Astrocyte (in vitro differentiated cells and primary cell): ENCODE results near the gene XRCC5. TPM values are rescaled to one million over a fixed set of nuclear protein-coding genes. Genes with fewer than 3 reads are reported as not detected.
"Not testable (repeated sequence)": the region's sequence is repeated elsewhere in the genome, so short reads cannot be mapped to it uniquely, and the experiment has no call there.

Experiments
- DNase-seq: peaks from one replicate; pipeline ENCODE4 v3.0.0-alpha.2; 2010; ENCODE audit warnings: low read depth
- FAIRE-seq: peaks from 2 replicates; lab custom pipeline; 2011; peaks lifted over from hg19 to GRCh38; lab: Jason Lieb, UNC
- H2AFZ ChIP-seq: 2 replicates; pipeline ENCODE4 v1.6.0; 2012; ENCODE audit warnings: low read depth, low read length, inconsistent platforms
- H3K27ac ChIP-seq: 2 replicates; pipeline ENCODE4 v1.5.1; 2011; ENCODE audit warnings: low read depth, low read length, inconsistent platforms
- H3K27me3 ChIP-seq: 2 replicates; pipeline ENCODE4 v1.6.0; 2011; ENCODE audit warnings: low read length, inconsistent platforms; ENCODE audit not compliant: insufficient read depth
- H3K36me3 ChIP-seq: 2 replicates; pipeline ENCODE4 v1.5.1; 2011; ENCODE audit warnings: low read length, inconsistent platforms; ENCODE audit not compliant: insufficient read depth
- H3K4me1 ChIP-seq: 2 replicates; pipeline ENCODE4 v1.5.1; 2011; ENCODE audit warnings: low read length, inconsistent platforms; ENCODE audit not compliant: insufficient read depth
- H3K4me2 ChIP-seq: 2 replicates; pipeline ENCODE4 v1.6.0; 2012; ENCODE audit warnings: low read length, inconsistent platforms
- H3K4me3 ChIP-seq: 2 replicates; pipeline ENCODE4 v1.5.1; 2011; ENCODE audit warnings: low read depth, mild to moderate bottlenecking, low read length, inconsistent platforms; ENCODE audit not compliant: insufficient read depth
- H3K79me2 ChIP-seq: 2 replicates; pipeline ENCODE4 v1.6.0; 2012; ENCODE audit warnings: mild to moderate bottlenecking, low read length, inconsistent platforms; ENCODE audit not compliant: insufficient read depth
- H3K9ac ChIP-seq: 2 replicates; pipeline ENCODE4 v1.6.0; 2012; ENCODE audit warnings: mild to moderate bottlenecking, low read length, inconsistent platforms
- H3K9me3 ChIP-seq: 2 replicates; pipeline ENCODE4 v1.5.1; 2012; ENCODE audit warnings: low read depth, mild to moderate bottlenecking, low read length, inconsistent platforms; ENCODE audit not compliant: insufficient read depth
- H4K20me1 ChIP-seq: 2 replicates; pipeline ENCODE4 v1.6.0; 2012; ENCODE audit warnings: low read length, inconsistent platforms; ENCODE audit not compliant: insufficient read depth
- H3K27ac Mint-ChIP-seq: one replicate; pipeline ENCODE4 v1.8.0; 2021; ENCODE audit warnings: mild to moderate bottlenecking, mixed read lengths; ENCODE audit not compliant: unreplicated experiment
- H3K27me3 Mint-ChIP-seq: one replicate; pipeline ENCODE4 v1.8.0; 2021; ENCODE audit warnings: low read depth, mixed read lengths; ENCODE audit not compliant: unreplicated experiment
- H3K36me3 Mint-ChIP-seq: one replicate; pipeline ENCODE4 v1.8.0; 2021; ENCODE audit warnings: low read depth, mixed read lengths; ENCODE audit not compliant: unreplicated experiment
- H3K4me1 Mint-ChIP-seq: one replicate; pipeline ENCODE4 v1.8.0; 2021; ENCODE audit warnings: low read depth, mixed read lengths; ENCODE audit not compliant: unreplicated experiment
- H3K4me3 Mint-ChIP-seq: one replicate; pipeline ENCODE4 v1.8.0; 2021; ENCODE audit warnings: mild to moderate bottlenecking, moderate library complexity, mixed read lengths; ENCODE audit not compliant: unreplicated experiment
- H3K9me3 Mint-ChIP-seq: one replicate; pipeline ENCODE4 v1.8.0; 2021; ENCODE audit warnings: mild to moderate bottlenecking, mixed read lengths; ENCODE audit not compliant: unreplicated experiment
- CTCF ChIP-seq: IDR thresholded peaks from 2 replicates; pipeline ENCODE4 v1.5.1; 2011; ENCODE audit warnings: low read depth, mild to moderate bottlenecking, inconsistent platforms, low read length, moderate library complexity; ENCODE audit not compliant: insufficient read depth
- EZH2 ChIP-seq: IDR thresholded peaks from 2 replicates; pipeline ENCODE4 v1.6.1; 2012; ENCODE audit warnings: mild to moderate bottlenecking, low read length, inconsistent platforms; ENCODE audit not compliant: insufficient read depth
- total RNA-seq: library from RNA; stranded (reverse); gene quantifications from 2 replicates; pipeline ENCODE4 v1.2.1, GENCODE V29; 2021

XRCC5 gene
- total RNA-seq, 1 donor from 2014 or later = 249 TPM

DNA sequence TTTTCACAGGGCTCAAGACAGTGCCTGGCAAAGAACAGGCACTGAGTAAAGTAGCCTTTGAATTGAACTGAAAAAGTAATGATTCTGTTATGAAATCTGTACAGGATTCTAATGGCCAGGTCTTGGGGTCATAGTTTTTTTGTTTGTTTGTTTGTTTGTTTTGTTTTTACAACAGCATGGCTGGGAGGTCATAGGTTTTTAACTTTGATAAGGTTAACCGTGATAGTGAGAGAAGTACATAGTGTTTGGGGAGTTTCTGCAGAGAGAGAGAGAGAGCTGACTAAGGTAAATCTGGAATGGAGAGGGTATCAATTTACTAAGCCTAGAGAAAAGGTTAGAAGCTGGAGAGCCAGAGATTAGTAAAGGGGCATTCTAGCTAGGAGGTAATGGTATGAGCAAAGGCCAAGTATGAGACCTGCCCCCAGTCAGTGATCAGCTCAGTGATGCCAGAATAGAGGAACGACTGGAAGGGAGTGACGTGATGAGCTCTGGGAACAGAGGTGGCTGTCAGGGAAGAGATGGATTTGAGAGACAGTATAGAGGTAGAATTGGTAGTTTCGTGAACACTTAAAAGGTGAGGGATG is 25.9 kb downstream of the XRCC5 start:
- Histone ChIP-seq H3K4me2 (no peak overlapping the region), H2AFZ (no peak overlapping the region), H3K9ac (no peak overlapping the region), H3K27me3 (no peaks in the 10 kb centered on the region), H3K27ac (no peak overlapping the region), H3K9me3 (no peaks in the 10 kb centered on the region), H3K4me1 (no peaks in the 10 kb centered on the region), H3K36me3 (peaks cover 84% of the 10 kb centered on the region), H4K20me1 (peaks cover 44% of the 10 kb centered on the region), H3K79me2 (peaks cover 88% of the 10 kb centered on the region), H3K4me3 (no peak overlapping the region)
- peaks cover 6% of the 10 kb centered on the region for H3K4me1 Mint-ChIP-seq
- no peak overlapping the region for H3K27ac Mint-ChIP-seq
- no peak for TF ChIP-seq EZH2
- TF ChIP-seq CTCF = no peak
- H3K36me3 Mint-ChIP-seq = peaks cover 41% of the 10 kb centered on the region
- FAIRE-seq (no peak), DNase-seq (no peak)
- H3K27me3 Mint-ChIP-seq = no peaks in the 10 kb centered on the region
- H3K4me3 Mint-ChIP-seq = no peak overlapping the region
- H3K9me3 Mint-ChIP-seq = no peaks in the 10 kb centered on the region

GRCh38 chr2:216139884-216140283 is 30.7 kb downstream of the XRCC5 start:
- Histone ChIP-seq H3K27me3 (no peaks in the 10 kb centered on the region), H3K9ac (no peak overlapping the region), H3K4me1 (peaks cover 8% of the 10 kb centered on the region), H3K4me3 (no peak overlapping the region), H3K27ac (no peak overlapping the region), H3K79me2 (peaks cover 70% of the 10 kb centered on the region), H3K36me3 (peaks cover 80% of the 10 kb centered on the region), H3K9me3 (no peaks in the 10 kb centered on the region), H3K4me2 (no peak overlapping the region), H4K20me1 (peaks cover 36% of the 10 kb centered on the region), H2AFZ (no peak overlapping the region)
- FAIRE-seq (no peak), DNase-seq (no peak)
- no peak overlapping the region for H3K4me3 Mint-ChIP-seq
- peaks cover 31% of the 10 kb centered on the region for H3K36me3 Mint-ChIP-seq
- peaks cover 10% of the 10 kb centered on the region for H3K4me1 Mint-ChIP-seq
- H3K27ac Mint-ChIP-seq = no peak overlapping the region
- H3K27me3 Mint-ChIP-seq = no peaks in the 10 kb centered on the region
- peak; percentile 13 for TF ChIP-seq CTCF
- no peak for TF ChIP-seq EZH2
- no peaks in the 10 kb centered on the region for H3K9me3 Mint-ChIP-seq

DNA sequence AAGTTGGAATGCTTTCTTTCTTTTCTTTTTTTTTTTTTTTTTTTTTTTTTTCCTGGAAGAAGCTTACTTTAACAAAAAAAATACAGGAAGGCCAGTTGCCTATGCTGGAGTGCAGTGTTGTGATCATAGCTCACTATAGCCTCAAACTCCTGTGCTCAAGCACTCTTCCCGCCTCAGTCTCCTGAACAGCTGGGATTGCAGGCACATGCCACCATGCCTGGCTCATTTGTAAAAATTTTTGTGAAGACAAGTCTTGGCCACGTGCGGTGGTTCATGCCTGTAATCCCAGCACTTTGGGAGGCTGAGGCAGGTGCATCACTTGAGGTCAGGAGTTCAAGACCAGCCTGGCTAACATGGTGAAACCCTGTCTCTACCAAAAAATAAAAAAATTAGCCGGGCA is 32.4 kb downstream of the XRCC5 start:
- Histone ChIP-seq H3K79me2 (peaks cover 73% of the 10 kb centered on the region), H4K20me1 (peaks cover 37% of the 10 kb centered on the region), H3K36me3 (peaks cover 86% of the 10 kb centered on the region)
- not testable (repeated sequence) for H3K4me1 ChIP-seq, H3K27ac Mint-ChIP-seq, H2AFZ ChIP-seq, H3K27me3 Mint-ChIP-seq, H3K9me3 ChIP-seq, H3K27me3 ChIP-seq, FAIRE-seq, H3K9ac ChIP-seq, DNase-seq, H3K27ac ChIP-seq, H3K9me3 Mint-ChIP-seq, H3K4me3 Mint-ChIP-seq, H3K4me2 ChIP-seq, H3K4me3 ChIP-seq, H3K4me1 Mint-ChIP-seq
- peaks cover 20% of the 10 kb centered on the region for H3K36me3 Mint-ChIP-seq
